HG02938 (cell line): ENCODE data around the gene KCTD1.

Experiments used
- ATAC-seq: cut with Tn5 transposase; IDR thresholded peaks from one replicate; pipeline ENCODE4 v1.9.1; 2021; ENCODE audit warnings: mild to moderate bottlenecking, moderate library complexity; ENCODE audit not compliant: unreplicated experiment

KCTD1 gene

GRCh38 chr18:26524002-26524401 is 24.4 kb downstream of the KCTD1 start:
- ATAC-seq: no peak

- ATAC-seq: no peak
Measured at GRCh38 chr18:26521617-26522016, 26.7 kb downstream of the KCTD1 start.

DNA sequence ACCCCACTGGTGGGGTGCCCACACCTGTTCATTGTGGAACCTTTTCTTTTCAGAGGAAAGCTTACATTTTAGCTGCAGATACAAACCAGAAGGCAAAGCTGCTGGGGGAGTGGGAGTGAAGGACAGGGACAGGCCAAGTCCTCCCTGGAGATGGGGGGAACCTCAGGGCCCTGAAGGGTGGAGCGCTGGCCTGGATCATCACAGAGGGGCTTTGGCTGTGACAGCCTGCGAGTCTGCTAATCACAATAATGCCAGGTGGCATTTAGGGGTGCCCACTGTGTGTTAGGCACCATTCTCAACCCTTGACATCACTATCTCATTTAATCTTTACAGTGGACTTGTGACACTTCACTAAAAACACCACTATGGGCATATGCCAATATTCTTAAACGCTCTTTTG is 27.4 kb downstream of the KCTD1 start:
- no peak for ATAC-seq

DNA sequence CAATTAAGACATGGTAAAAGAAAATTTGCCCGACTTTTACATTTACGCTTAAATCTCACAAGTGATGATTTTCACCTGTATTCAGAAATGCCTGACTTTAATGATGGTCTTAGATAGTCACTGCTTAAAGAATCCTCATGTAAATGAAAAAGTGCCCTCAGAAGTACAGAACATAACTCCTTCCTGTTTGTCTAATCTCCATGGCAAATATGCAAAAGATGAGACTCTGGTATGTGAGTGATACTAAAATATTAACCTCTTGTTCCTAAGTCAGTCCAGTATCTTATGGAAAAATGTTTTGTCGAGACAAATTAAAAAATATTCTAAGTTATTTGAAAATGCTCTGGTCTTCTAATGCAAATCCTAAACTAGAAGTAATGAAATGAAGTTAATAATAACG is 29.2 kb downstream of the KCTD1 start:
- no peak for ATAC-seq

DNA sequence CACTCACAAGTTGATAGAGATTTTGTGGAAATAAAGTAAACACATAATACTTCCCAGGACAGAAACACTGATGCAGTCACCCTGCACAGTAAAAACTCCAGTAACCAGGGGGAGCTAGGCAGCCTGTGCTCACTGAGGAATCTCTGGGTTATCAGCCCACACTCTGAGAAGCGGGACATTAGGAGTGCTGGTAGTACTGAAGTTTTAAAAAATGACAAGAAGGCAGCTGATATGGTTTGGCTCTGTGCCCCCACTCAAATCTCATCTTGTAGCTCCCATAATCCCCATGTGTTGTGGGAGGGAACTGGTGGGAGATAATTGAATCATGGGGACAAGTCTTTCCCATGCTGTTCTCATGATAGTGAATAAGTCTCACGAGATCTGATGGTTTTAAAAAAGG is 31.4 kb downstream of the KCTD1 start:
- no peak for ATAC-seq

DNA sequence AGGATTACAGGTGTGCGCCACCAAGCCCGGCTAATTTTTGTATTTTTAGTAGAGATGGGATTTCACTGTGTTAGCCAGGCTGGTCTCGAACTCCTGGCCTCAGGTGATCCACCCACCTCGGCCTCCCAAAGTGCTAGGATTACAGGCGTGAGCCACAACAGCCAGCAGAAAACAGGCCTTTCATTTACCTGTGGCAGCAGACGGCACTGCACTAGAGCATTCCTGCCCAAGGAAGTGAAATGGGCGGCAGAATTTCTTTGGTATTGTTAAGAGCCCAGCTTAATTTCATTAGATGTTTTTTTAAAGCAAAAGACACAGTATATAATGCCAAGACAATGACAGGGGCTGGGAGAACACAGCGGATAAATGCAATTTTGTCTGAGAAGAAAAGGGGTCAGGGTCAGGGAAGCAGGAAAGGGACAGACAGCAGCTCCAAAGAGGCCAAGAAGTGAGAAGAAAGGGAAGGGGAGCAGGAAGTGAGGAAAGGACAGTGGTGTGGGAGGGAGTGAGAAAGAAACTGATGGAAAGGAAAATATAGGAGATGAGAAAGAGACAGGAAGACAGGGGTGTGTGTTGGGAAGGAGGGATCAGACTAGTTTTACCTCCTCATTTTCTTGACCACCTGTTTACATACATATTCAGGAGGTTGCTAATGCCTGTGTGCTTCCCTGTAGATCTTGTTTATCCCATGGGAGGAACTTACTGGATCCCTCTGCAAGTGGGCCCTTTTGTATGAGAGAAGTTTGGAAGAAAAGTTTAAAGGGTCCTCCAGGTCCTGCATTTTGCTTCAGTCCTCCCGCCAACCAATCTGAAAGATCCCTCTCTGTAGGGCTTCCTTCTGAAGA is 32.5 kb downstream of the KCTD1 start:
- ATAC-seq: no peak

DNA sequence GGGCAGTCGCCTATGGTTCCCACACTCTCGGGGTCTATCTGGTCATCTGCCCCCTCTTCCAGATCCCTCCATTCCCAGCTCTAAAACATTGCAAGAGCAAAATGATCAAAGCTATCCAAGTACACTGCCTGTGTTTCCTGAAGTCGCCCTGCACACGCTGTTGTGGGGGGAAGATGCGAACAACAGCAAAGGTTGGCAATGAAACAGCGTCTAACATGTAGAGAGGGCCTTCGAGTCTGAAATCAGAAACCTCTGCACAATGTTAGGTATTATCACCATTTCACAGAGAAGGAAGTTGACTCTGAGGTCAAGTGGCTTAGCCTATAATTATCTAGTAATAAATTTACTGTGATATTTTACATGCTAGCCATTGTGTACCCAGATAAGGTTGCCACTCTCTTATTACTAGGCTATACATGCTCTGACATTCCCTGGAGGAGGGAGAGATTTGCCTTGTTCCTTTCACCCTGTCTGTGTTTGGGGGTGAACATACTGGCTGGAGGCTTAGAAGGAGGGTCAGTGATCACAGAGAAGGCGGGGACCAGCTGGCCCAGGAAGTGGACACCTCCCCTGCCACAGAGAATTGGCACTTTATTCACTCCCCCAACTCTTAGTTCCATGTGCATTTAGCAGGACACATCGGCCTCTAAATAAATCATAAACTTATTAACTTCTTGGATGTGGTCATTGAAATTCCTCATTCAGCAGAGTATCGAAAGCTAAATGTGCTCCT is 36.8 kb downstream of the KCTD1 start:
- ATAC-seq: no peak

- ATAC-seq: no peak
Measured at GRCh38 chr18:26510337-26510736, 38.0 kb downstream of the KCTD1 start.

GRCh38 chr18:26506012-26506411 is 42.3 kb downstream of the KCTD1 start:
- no peak for ATAC-seq

- no peak for ATAC-seq
Measured at GRCh38 chr18:26504831-26505230, 43.5 kb downstream of the KCTD1 start.

GRCh38 chr18:26503382-26503781 is 45.0 kb downstream of the KCTD1 start:
- ATAC-seq: no peak

DNA sequence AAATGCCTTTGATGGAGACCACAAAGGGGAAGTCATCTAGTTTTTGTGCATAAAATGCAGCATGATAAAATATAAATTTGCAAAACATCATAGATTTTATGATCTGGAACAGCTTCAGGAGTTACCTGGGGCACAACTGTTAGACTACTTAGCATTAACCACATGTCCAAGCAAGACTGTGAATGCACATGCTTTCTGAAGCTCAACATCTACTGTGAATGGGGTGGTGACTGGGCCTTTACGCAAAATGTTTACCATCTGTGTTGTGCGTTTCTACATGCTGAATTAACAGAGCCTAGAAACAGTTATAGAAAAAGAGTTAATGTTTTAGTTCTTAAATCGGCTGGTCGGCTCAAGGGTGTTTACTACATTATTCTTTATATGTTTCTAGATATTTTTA is 45.5 kb downstream of the KCTD1 start:
- no peak for ATAC-seq

GRCh38 chr18:26497866-26498265 is 50.5 kb downstream of the KCTD1 start:
- ATAC-seq: no peak

DNA sequence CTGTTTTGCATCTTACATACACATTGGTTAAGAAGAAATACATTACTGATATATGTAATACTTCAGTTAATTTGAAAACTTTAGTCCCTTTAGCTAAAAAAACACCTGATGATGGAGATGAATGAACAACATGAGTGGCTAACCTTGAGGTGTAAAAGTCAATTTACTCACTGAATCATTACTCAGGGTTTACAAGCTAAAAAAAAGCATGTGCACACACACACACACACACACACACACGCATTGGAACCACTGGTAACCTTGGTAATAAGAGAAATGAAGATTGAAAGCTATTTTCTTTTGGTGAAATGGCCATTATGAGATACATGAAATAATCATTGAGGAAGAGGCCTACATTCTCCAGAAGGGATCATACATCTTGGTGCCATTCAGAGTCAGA is 51.8 kb downstream of the KCTD1 start:
- ATAC-seq: no peak

- no peak for ATAC-seq
Measured at GRCh38 chr18:26495287-26495686, 53.1 kb downstream of the KCTD1 start.

- no peak for ATAC-seq
Measured at GRCh38 chr18:26493021-26493420, 55.3 kb downstream of the KCTD1 start.

DNA sequence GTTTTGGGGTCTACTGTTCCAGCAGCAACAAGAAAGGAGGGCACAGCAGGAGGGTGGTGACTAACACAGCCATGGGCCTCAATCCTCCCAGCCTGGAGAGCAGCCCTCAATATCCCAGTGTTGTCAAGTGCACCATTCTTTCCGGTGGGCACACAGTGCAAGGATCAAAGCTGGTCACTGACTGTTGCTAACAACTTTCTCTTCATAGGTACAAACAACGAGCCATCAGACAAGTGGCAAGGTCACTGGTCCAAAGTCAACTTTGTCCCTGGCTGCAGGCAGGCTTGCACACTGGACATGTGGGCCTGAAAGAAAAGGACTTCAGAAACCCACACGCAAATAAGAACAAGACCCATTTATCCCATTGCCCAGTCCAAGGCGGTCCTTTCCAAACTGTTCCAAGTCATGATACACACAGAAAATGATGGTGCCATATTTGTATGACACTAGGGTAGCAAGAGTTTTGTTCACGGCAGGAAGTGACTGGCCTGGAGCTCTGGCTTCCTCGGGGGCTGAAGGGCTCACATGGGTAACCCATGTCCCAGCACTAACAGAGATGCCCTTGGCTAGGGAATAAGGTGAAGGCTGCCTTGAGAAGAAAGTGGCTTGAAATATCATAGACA is 57.0 kb downstream of the KCTD1 start:
- no peak for ATAC-seq

- no peak for ATAC-seq
Measured at GRCh38 chr18:26489881-26490280, 58.5 kb downstream of the KCTD1 start.

DNA sequence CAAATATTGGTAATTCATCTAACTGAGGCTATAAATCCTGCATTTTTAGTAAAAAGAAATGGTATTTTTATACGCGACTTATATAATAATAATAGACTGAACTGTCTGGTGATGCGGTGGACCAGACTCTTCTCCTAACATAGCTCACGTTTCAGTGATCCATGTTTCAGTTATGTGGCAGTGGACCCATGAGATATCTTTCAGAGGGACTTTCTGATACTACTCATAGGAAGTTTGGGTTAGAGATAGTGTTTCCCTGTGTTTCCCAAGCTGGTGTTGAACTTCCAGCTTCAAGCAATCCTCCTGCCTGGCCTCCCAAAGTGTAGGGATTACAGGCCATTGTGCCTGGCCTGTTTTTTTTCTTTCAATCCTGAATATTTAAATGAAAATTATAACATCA is 59.2 kb downstream of the KCTD1 start:
- ATAC-seq: no peak

DNA sequence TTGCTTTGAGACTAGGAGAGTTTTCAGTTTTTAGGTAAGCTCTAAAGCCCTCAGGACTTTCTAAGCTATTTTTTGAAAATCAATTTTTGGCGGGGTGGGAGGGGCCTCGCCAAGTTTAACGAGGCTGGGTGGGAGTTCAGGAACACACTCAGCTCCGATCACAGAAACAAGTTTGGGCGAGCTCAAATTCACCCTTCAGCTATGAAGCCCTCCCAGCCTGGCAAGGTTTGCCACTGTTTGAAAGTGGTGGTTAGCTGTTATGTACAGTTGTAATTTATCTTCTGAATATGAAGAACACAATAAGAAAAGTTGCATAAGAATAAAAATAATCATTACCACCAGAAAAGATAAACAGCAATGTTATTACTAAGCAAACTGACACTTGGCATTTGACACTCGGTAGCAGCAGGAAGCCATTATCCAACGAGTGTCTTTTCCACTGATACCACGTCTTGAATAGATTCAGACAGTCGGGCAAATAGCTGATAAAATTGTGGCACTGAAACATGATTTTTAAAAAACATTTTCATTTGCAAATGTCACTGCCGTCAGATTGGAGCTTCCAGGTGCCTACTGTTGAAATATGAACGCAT is 59.8 kb downstream of the KCTD1 start:
- ATAC-seq: no peak

GRCh38 chr18:26487437-26487836 is 60.9 kb downstream of the KCTD1 start:
- ATAC-seq: peak; percentile 80

DNA sequence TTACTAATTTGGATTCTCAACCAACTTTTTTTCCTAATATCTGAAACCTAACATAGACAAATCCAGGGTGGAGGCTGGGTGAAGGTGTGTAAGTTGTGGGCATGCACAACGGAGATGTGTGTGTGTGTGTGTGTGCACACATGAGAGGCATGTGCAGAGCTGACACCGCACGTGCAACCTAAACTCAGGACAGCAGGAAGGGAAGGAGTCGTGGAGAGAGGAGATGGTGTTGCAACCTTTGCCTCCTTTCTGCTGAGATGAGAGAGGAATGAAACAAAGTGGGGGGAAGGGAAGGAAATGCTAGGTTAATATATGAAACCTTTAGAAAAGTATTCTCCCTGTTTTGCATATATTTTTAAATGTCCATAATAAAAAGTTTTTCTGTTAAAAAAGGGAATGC is 64.7 kb downstream of the KCTD1 start:
- no peak for ATAC-seq
